MM.1S (cell line): ENCODE measurements around the gene CHRNB4.

ENCODE experiments used
- DNase-seq: peaks from one replicate; pipeline ENCODE4 v3.0.0-alpha.2; 2015
- H2AFZ ChIP-seq: fragments of 300-600 bp; sonication (generic); 2 replicates; pipeline ENCODE4 v1.6.0; 2016; ENCODE audit warnings: antibody characterized with exemption, low read length
- H3F3A ChIP-seq: fragments of 300-600 bp; sonication (generic); 2 replicates; pipeline ENCODE4 v1.6.1; 2016; ENCODE audit warnings: mild to moderate bottlenecking, antibody characterized with exemption, low read length, moderate library complexity, mixed read lengths; ENCODE audit not compliant: insufficient read depth
- H3K27ac ChIP-seq: fragments of 300-600 bp; sonication (generic); 2 replicates; pipeline ENCODE4 v1.5.1; 2016; ENCODE audit warnings: mild to moderate bottlenecking, low read length
- H3K27me3 ChIP-seq: fragments of 300-600 bp; sonication (generic); replicated peaks from 2 replicates; pipeline ENCODE4 v1.6.0; 2016; ENCODE audit warnings: low read length; ENCODE audit not compliant: insufficient read depth
- H3K36me3 ChIP-seq: fragments of 300-600 bp; sonication (generic); replicated peaks from 2 replicates; pipeline ENCODE4 v1.6.1; 2016; ENCODE audit warnings: mild to moderate bottlenecking, low read length, mixed read lengths; ENCODE audit not compliant: insufficient read depth
- H3K4me1 ChIP-seq: fragments of 300-600 bp; sonication (generic); 2 replicates; pipeline ENCODE4 v1.6.1; 2016; ENCODE audit warnings: low read length, mixed read lengths
- H3K4me2 ChIP-seq: fragments of 300-600 bp; sonication (generic); 2 replicates; pipeline ENCODE4 v1.6.0; 2016; ENCODE audit warnings: low read depth, low read length
- H3K4me3 ChIP-seq: fragments of 300-600 bp; sonication (generic); 2 replicates; pipeline ENCODE4 v1.5.1; 2016; ENCODE audit warnings: low read length, mixed read lengths
- H3K79me2 ChIP-seq: fragments of 300-600 bp; sonication (generic); 2 replicates; pipeline ENCODE4 v1.6.1; 2016; ENCODE audit warnings: mixed run types, low read length, mixed read lengths
- H3K9ac ChIP-seq: fragments of 300-600 bp; sonication (generic); 2 replicates; pipeline ENCODE4 v1.6.1; 2016; ENCODE audit warnings: low read length, mixed read lengths
- H3K9me2 ChIP-seq: fragments of 300-600 bp; sonication (generic); replicated peaks from 2 replicates; pipeline ENCODE4 v1.6.1; 2016; ENCODE audit warnings: mild to moderate bottlenecking, low read length, mixed read lengths; ENCODE audit not compliant: insufficient read depth
- H3K9me3 ChIP-seq: fragments of 300-600 bp; sonication (generic); replicated peaks from 2 replicates; pipeline ENCODE4 v1.6.1; 2016; ENCODE audit warnings: mild to moderate bottlenecking, low read length, mixed read lengths; ENCODE audit not compliant: insufficient read depth
- H4K20me1 ChIP-seq: fragments of 300-600 bp; sonication (generic); 2 replicates; pipeline ENCODE4 v1.6.1; 2016; ENCODE audit warnings: mild to moderate bottlenecking, low read length, moderate library complexity, mixed read lengths; ENCODE audit not compliant: insufficient read depth
- CTCF ChIP-seq: fragments of 300-600 bp; sonication (generic); IDR thresholded peaks from 2 replicates; pipeline ENCODE4 v1.5.1; 2016; ENCODE audit warnings: antibody characterized with exemption, low read length, mixed read lengths
- EZH2 ChIP-seq: fragments of 300-600 bp; sonication (generic); optimal IDR thresholded peaks from 2 replicates; pipeline ENCODE3; 2017; ENCODE audit warnings: low read depth, mild to moderate bottlenecking, antibody characterized with exemption, low read length, mixed read lengths
- EZH2phosphoT487 ChIP-seq: fragments of 300-600 bp; sonication (generic); IDR thresholded peaks from 2 replicates; pipeline ENCODE4 v1.6.1; 2018; ENCODE audit warnings: antibody characterized with exemption, low read length

Gene CHRNB4

GRCh38 chr15:78623786-78624497 lies 17.1 kb downstream of the CHRNB4 start:
- H3K9me2 ChIP-seq: no peaks in the 10 kb centered on the region
- peaks cover 21% of the 10 kb centered on the region for H3K27me3 ChIP-seq
- H2AFZ ChIP-seq: no peak overlapping the region
- H4K20me1 ChIP-seq: no peaks in the 10 kb centered on the region
- H3K27ac ChIP-seq: no peak overlapping the region
- H3K4me2 ChIP-seq: no peak overlapping the region
- H3K79me2 ChIP-seq: no peaks in the 10 kb centered on the region
- H3K4me1 ChIP-seq: no peaks in the 10 kb centered on the region
- H3K9ac ChIP-seq: no peak overlapping the region
- TF ChIP-seq EZH2: no peak
- no peak for TF ChIP-seq CTCF
- no peak for TF ChIP-seq EZH2phosphoT487
- H3K9me3 ChIP-seq: no peaks in the 10 kb centered on the region
- H3F3A ChIP-seq: no peaks in the 10 kb centered on the region
- H3K4me3 ChIP-seq: no peak overlapping the region
- no peaks in the 10 kb centered on the region for H3K36me3 ChIP-seq
- no peak for DNase-seq

- Histone ChIP-seq H3K27ac (no peak overlapping the region), H3F3A (no peaks in the 10 kb centered on the region), H3K9ac (no peak overlapping the region), H3K4me1 (no peaks in the 10 kb centered on the region), H3K9me3 (no peaks in the 10 kb centered on the region), H3K36me3 (no peaks in the 10 kb centered on the region), H3K27me3 (peaks cover 22% of the 10 kb centered on the region), H3K79me2 (no peaks in the 10 kb centered on the region), H4K20me1 (no peaks in the 10 kb centered on the region), H3K9me2 (no peaks in the 10 kb centered on the region), H2AFZ (no peak overlapping the region), H3K4me2 (no peak overlapping the region), H3K4me3 (no peak overlapping the region)
- no peak for DNase-seq
- TF ChIP-seq EZH2phosphoT487 (no peak), CTCF (no peak), EZH2 (no peak)
Measured at GRCh38 chr15:78621810-78622402, 19.1 kb downstream of the CHRNB4 start.

GRCh38 chr15:78620527-78621421 lies 20.2 kb downstream of the CHRNB4 start, which contains the start of gene CHRNA3:
TSS of gene CHRNA3 (minus strand) at chr15:78620996. CDS start at chr15:78620794, 202 bp downstream.
- Histone ChIP-seq H3K36me3 (no peaks in the 10 kb centered on the region), H2AFZ (no peak within 1 kb of the TSS), H3K9ac (no peak within 1 kb of the TSS), H3F3A (no peaks in the 10 kb centered on the region), H3K27me3 (peaks cover 22% of the 10 kb centered on the region), H4K20me1 (no peaks in the 10 kb centered on the region), H3K79me2 (no peaks in the 10 kb centered on the region), H3K4me1 (no peaks in the 10 kb centered on the region), H3K4me3 (no peak within 1 kb of the TSS), H3K9me3 (no peaks in the 10 kb centered on the region), H3K9me2 (no peaks in the 10 kb centered on the region), H3K4me2 (no peak within 1 kb of the TSS), H3K27ac (no peak within 1 kb of the TSS)
- DNase-seq: no peak
- TF ChIP-seq EZH2phosphoT487 (no peak), EZH2 (no peak), CTCF (no peak)
